Lung (tissue), 12 donors: ENCODE data around the gene ALOX15B. TPM values are rescaled to one million over a fixed set of nuclear protein-coding genes. Genes with fewer than 3 reads are reported as not detected.

Experiments used
- ATAC-seq: fragments of 200-7000 bp; cut with Tn5 transposase; one replicate; pipeline ENCODE4 v1.9.1; 2020; ENCODE audit warnings: moderate number of reproducible peaks; ENCODE audit not compliant: insufficient read depth, low FRiP score
- DNase-seq, 3 donors: peaks; one replicate each; pipeline ENCODE4 v3.0.0-alpha.2; 2013 to 2017
- H3K27ac ChIP-seq, 2 donors: one replicate each; pipeline ENCODE4 v1.5.1; 2013; ENCODE audit warnings: mild to moderate bottlenecking in 2 of 2, moderate library complexity in 2 of 2, control low read depth in 1 of 2, inconsistent platforms in 1 of 2, low read depth in 1 of 2, low read length in 1 of 2
- H3K27me3 ChIP-seq, 3 donors: one replicate each; pipeline ENCODE4 v1.5.1; 2013; ENCODE audit warnings: low read length in 2 of 3; ENCODE audit not compliant: control insufficient read depth in 3 of 3, insufficient read depth in 3 of 3
- H3K36me3 ChIP-seq, 4 donors: one replicate each; pipeline ENCODE4 v1.5.1; 2013; ENCODE audit warnings: low read length in 4 of 4, mild to moderate bottlenecking in 1 of 4, moderate library complexity in 1 of 4; ENCODE audit not compliant: control insufficient read depth in 4 of 4, insufficient read depth in 4 of 4
- H3K4me1 ChIP-seq, 5 donors: one replicate each; pipeline ENCODE4 v1.5.1; 2013; ENCODE audit warnings: low read length in 5 of 5, mild to moderate bottlenecking in 2 of 5, moderate library complexity in 1 of 5; ENCODE audit not compliant: control insufficient read depth in 5 of 5, insufficient read depth in 5 of 5
- H3K4me3 ChIP-seq: one replicate; pipeline ENCODE4 v1.5.1; 2013; ENCODE audit warnings: mild to moderate bottlenecking, control low read depth, moderate library complexity
- H3K9ac ChIP-seq, 2 donors: one replicate each; pipeline ENCODE4 v1.5.1; 2013; ENCODE audit warnings: low read length in 2 of 2, control low read depth in 1 of 2; ENCODE audit not compliant: insufficient read depth in 1 of 2
- H3K9me3 ChIP-seq, 4 donors: one replicate each; pipeline ENCODE4 v1.5.1; 2013; ENCODE audit warnings: low read length in 3 of 4, mild to moderate bottlenecking in 1 of 4, moderate library complexity in 1 of 4; ENCODE audit not compliant: control insufficient read depth in 4 of 4, insufficient read depth in 3 of 4
- WGBS, 2 donors: extraction: QIAGEN DNeasy Blood & Tissue Kit; methylation state at CpG; one replicate each; pipeline ENCODE4 v1.1.7; 2013; 5-methylcytosine and 5-hydroxymethylcytosine counted together
- polyA plus RNA-seq, 2 donors: library from polyadenylated mRNA; stranded (reverse); fragments of 200-250 nt; gene quantifications; one replicate each; pipeline ENCODE4 v1.2.1, GENCODE V29; 2013
- total RNA-seq, 2 donors: library from RNA; depleted of rRNA in 1 of 2; stranded (reverse); fragments of >200 nt in 1 of 2; gene quantifications; one replicate each; pipeline ENCODE4 v1.2.1, GENCODE V29; 2014 to 2021
- TF ChIP-seq, protein P1 (sequence below): IDR thresholded peaks from 2 replicates; pipeline ENCODE4 v1.5.1; 2012; ENCODE audit warnings: mild to moderate bottlenecking; ENCODE audit errors: control extremely low read depth, extremely low read depth
- donor health status: control.
- donor health status: control.
- donor health status: Bipolar disorder and iron deficiency.
- donor health status: healthy.
- donor health status: DM: yes; HTN: yes; CAD: no.

ALOX15B gene
- total and polyA plus RNA-seq, 4 donors, result 3.4 to 135 (median 73.8) TPM

GRCh38 chr17:8072729-8073461 is 34.0 kb downstream of the ALOX15B start:
- Histone ChIP-seq H3K27me3 (peaks cover 0 to 59% (median 45%) of the 10 kb centered on the region in 3 donors), H3K9ac (no peak overlapping the region), H3K4me3 (no peak overlapping the region), H3K9me3 (no peaks in the 10 kb centered on the region), H3K36me3 (no peaks in the 10 kb centered on the region), H3K4me1 (peaks cover 0 to 21% (median 0%) of the 10 kb centered on the region in 5 donors), H3K27ac (no peak overlapping the region)
- no peak for DNase-seq
- 5% methylated on average over 37 to 40 of the region's 40 CpGs for WGBS, 2 donors
- TF ChIP-seq, protein P1, sequence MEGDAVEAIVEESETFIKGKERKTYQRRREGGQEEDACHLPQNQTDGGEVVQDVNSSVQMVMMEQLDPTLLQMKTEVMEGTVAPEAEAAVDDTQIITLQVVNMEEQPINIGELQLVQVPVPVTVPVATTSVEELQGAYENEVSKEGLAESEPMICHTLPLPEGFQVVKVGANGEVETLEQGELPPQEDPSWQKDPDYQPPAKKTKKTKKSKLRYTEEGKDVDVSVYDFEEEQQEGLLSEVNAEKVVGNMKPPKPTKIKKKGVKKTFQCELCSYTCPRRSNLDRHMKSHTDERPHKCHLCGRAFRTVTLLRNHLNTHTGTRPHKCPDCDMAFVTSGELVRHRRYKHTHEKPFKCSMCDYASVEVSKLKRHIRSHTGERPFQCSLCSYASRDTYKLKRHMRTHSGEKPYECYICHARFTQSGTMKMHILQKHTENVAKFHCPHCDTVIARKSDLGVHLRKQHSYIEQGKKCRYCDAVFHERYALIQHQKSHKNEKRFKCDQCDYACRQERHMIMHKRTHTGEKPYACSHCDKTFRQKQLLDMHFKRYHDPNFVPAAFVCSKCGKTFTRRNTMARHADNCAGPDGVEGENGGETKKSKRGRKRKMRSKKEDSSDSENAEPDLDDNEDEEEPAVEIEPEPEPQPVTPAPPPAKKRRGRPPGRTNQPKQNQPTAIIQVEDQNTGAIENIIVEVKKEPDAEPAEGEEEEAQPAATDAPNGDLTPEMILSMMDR, result no peak
- ATAC-seq, result no peak

- H3K9ac ChIP-seq, result no peak overlapping the region
- H3K4me1 ChIP-seq, result peaks cover 0 to 21% (median 0%) of the 10 kb centered on the region in 5 donors
- peak; percentile 64 for ATAC-seq
- no peaks in the 10 kb centered on the region for H3K9me3 ChIP-seq
- 6 to 7% methylated on average over 28 of the region's 28 CpGs for WGBS, 2 donors
- no peaks in the 10 kb centered on the region for H3K36me3 ChIP-seq
- peak; percentile 53 to 75 (median 62) for DNase-seq
- H3K27ac ChIP-seq, result no peak overlapping the region
- H3K4me3 ChIP-seq, result no peak overlapping the region
- TF ChIP-seq, protein P1, result peak; percentile 74
- H3K27me3 ChIP-seq, result peaks cover 0 to 59% (median 48%) of the 10 kb centered on the region in 3 donors
Measured at GRCh38 chr17:8073627-8074484, 35.0 kb downstream of the ALOX15B start.

GRCh38 chr17:8074554-8074953 is 35.7 kb downstream of the ALOX15B start:
- peaks cover 0 to 66% (median 51%) of the 10 kb centered on the region in 3 donors for H3K27me3 ChIP-seq
- peaks cover 0 to 20% (median 0%) of the 10 kb centered on the region in 5 donors for H3K4me1 ChIP-seq
- peaks cover 0 to 2% (median 0%) of the 10 kb centered on the region in 4 donors for H3K9me3 ChIP-seq
- H3K9ac ChIP-seq, result no peak overlapping the region
- H3K36me3 ChIP-seq, result no peaks in the 10 kb centered on the region
- TF ChIP-seq, protein P1, result no peak
- no peak overlapping the region for H3K4me3 ChIP-seq
- no peak for ATAC-seq
- no peak for DNase-seq
- no peak overlapping the region for H3K27ac ChIP-seq
- 62 to 66% methylated on average over 7 of the region's 7 CpGs for WGBS, 2 donors
